Choroid plexus epithelial cell (primary cell): ENCODE results near the gene COL5A1.

Experiments used
- DNase-seq: peaks from one replicate; pipeline ENCODE4 v3.0.0-alpha.2; 2010; ENCODE audit warnings: low read depth
- H3K4me3 ChIP-seq: 2 replicates; pipeline ENCODE4 v1.5.1; 2011; ENCODE audit warnings: low read depth, mild to moderate bottlenecking, control low read depth, low read length, moderate library complexity
- CTCF ChIP-seq: conservative IDR thresholded peaks from 2 replicates; pipeline ENCODE4 v1.5.1; 2011; ENCODE audit warnings: low read depth, mild to moderate bottlenecking, control low read depth, inconsistent platforms, low read length, moderate library complexity

COL5A1 gene

GRCh38 chr9:134658378-134658955, 16.9 kb downstream of the COL5A1 start:
- TF ChIP-seq CTCF: no peak
- no peak overlapping the region for H3K4me3 ChIP-seq
- DNase-seq: no peak

GRCh38 chr9:134659688-134660131, 18.1 kb downstream of the COL5A1 start:
- DNase-seq: no peak
- TF ChIP-seq CTCF: no peak
- no peak overlapping the region for H3K4me3 ChIP-seq

GRCh38 chr9:134660407-134660806, 18.8 kb downstream of the COL5A1 start:
- DNase-seq: peak; percentile 38
- TF ChIP-seq CTCF: peak; percentile 82
- no peak overlapping the region for H3K4me3 ChIP-seq

- no peak for TF ChIP-seq CTCF
- DNase-seq: no peak
- H3K4me3 ChIP-seq: no peak overlapping the region
These were observed 19.7 kb downstream of the COL5A1 start for GRCh38 chr9:134661299-134661698.

GRCh38 chr9:134661791-134662142, 20.2 kb downstream of the COL5A1 start:
- H3K4me3 ChIP-seq: no peak overlapping the region
- no peak for DNase-seq
- TF ChIP-seq CTCF: no peak

- no peak for TF ChIP-seq CTCF
- H3K4me3 ChIP-seq: no peak overlapping the region
These were observed 20.7 kb downstream of the COL5A1 start for GRCh38 chr9:134662143-134662876.

GRCh38 chr9:134663084-134663483, 21.5 kb downstream of the COL5A1 start:
- DNase-seq: no peak
- no peak overlapping the region for H3K4me3 ChIP-seq
- no peak for TF ChIP-seq CTCF

More at GRCh38 chr9:134662143-134662876, 20.7 kb downstream of the COL5A1 start:
- peak; percentile 90 for DNase-seq
